GM18873 (cell line): ENCODE measurements around the gene DPEP2.
"Not testable (repeated sequence)": the region's sequence is repeated elsewhere in the genome, so short reads cannot be mapped to it uniquely, and the experiment has no call there.

Experiments
- ATAC-seq: cut with Tn5 transposase; IDR thresholded peaks from one replicate; pipeline ENCODE4 v1.9.1; 2021; ENCODE audit warnings: mild to moderate bottlenecking, moderate library complexity, moderate number of reproducible peaks; ENCODE audit not compliant: unreplicated experiment, low FRiP score

The DPEP2 gene

GRCh38 chr16:67939507-67940445, 59.5 kb downstream of the DPEP2 start:
- no peak for ATAC-seq

- not testable (repeated sequence) for ATAC-seq
Measured at GRCh38 chr16:67937713-67938112, 61.6 kb downstream of the DPEP2 start.
